Right lobe of liver (tissue), 6 donors: Measurements from ENCODE around the gene OAS1. TPM values are rescaled to one million over a fixed set of nuclear protein-coding genes. Genes with fewer than 3 reads are reported as not detected.

Source experiments
- ATAC-seq, 4 donors: fragments of 200-7000 bp; cut with Tn5 transposase; one replicate each; pipeline ENCODE4 v1.9.1; 2020; ENCODE audit warnings: mild to moderate bottlenecking in 4 of 4, moderate library complexity in 4 of 4
- DNase-seq, 3 donors: peaks; one replicate each; pipeline ENCODE4 v3.0.0-alpha.2; 2020
- H3K27ac ChIP-seq, 3 donors: fragments of 200-600 bp; one replicate each; pipeline ENCODE4 v1.8.0; 2022
- H3K27me3 ChIP-seq, 2 donors: fragments of 200-600 bp; one replicate each; pipeline ENCODE4 v1.8.0; 2022
- H3K36me3 ChIP-seq, 4 donors: fragments of 200-600 bp; sonication (generic) in 1 of 4; one replicate each; pipeline versions ENCODE4 v1.5.1 to v1.8.0; 2017 to 2022; ENCODE audit warnings: control low read depth in 1 of 4
- H3K4me1 ChIP-seq, 4 donors: fragments of 200-600 bp; sonication (generic) in 1 of 4; one replicate each; pipeline versions ENCODE4 v1.5.1 to v1.8.0; 2017 to 2022; ENCODE audit warnings: control low read depth in 1 of 4
- H3K4me3 ChIP-seq, 3 donors: fragments of 200-600 bp; one replicate each; pipeline ENCODE4 v1.8.0; 2022
- H3K9me3 ChIP-seq, 4 donors: fragments of 200-600 bp; sonication (generic) in 1 of 4; one replicate each; pipeline versions ENCODE4 v1.5.1 to v1.8.0; 2017 to 2022; ENCODE audit warnings: control low read depth in 1 of 4
- CTCF ChIP-seq, 4 donors: fragments of 200-600 bp in 3 of 4; fragments of 450-650 bp in 1 of 4; IDR thresholded peaks; one replicate each; pipeline versions ENCODE4 v1.5.1 to v1.8.0; 2016 to 2022; ENCODE audit warnings: antibody characterized with exemption in 4 of 4, mild to moderate bottlenecking in 2 of 4
- POLR2A ChIP-seq: fragments of 450-650 bp; IDR thresholded peaks from one replicate; pipeline ENCODE4 v1.6.1; 2017; ENCODE audit warnings: antibody characterized with exemption, mild to moderate bottlenecking
- WGBS: methylation state at CpG from one replicate; pipeline ENCODE4 v1.1.6; 2018; ENCODE audit warnings: low coverage, low lambda C conversion rate; ENCODE audit not compliant: insufficient coverage; ENCODE audit errors: missing lambda C conversion rate; 5-methylcytosine and 5-hydroxymethylcytosine counted together
- intact Hi-C, 2 donors: fragments of 100-400 bp; cut with DNase I; formaldehyde crosslinking; loops; one replicate each; pipeline versions ENCODE4 v1.11.2 to v1.14.1; 2022
- total RNA-seq, 6 experiments: library from RNA; depleted of rRNA in 2 of 6; stranded (reverse); fragments of >200 nt in 2 of 6; fragmentation: NEBNext Ultra II Directional in 3 of 6; extraction: Animal tissue kit (Norgen Biotek cat#: 25700) in 3 of 6; gene quantifications; one replicate each; pipeline versions ENCODE4 v1.1.0 to v1.2.4, GENCODE V29; 2016 to 2023
- donor health status: DM: no; HTN: yes; CAD: no.
- donor health status: DM: no; HTN: no; CAD: no.
- donor health status: DM: no; HTN: no; CAD: no.
- donor health status: DM: no; HTN: yes; CAD: no.
- donor health status: DM: no; HTN: yes; CAD: no.

The OAS1 gene
- total RNA-seq, 6 experiments from 2014 or later, result 19.2 to 23.0 (median 22.5) TPM

- WGBS, result 63% methylated on average over 1 of the region's 2 CpGs
- peaks cover 0 to 9% (median 3%) of the 10 kb centered on the region in 4 donors for H3K4me1 ChIP-seq
- intact Hi-C loops, result no loop called here
These were observed 21.2 kb downstream of the OAS1 start for GRCh38 chr12:112927925-112928324.

GRCh38 chr12:112928978-112929377 lies 22.2 kb downstream of the OAS1 start:
- no CpG with 5 or more reads among the region's 1 CpG for WGBS
- no peak for TF ChIP-seq POLR2A
- TF ChIP-seq CTCF (IDR thresholded peaks at IDR 0.05), result peak in 1 of 4 donors; percentile 17
- H3K36me3 ChIP-seq, result no peaks in the 10 kb centered on the region
- no peak overlapping the region for H3K27ac ChIP-seq
- H3K4me1 ChIP-seq, result peaks cover 0 to 9% (median 3%) of the 10 kb centered on the region in 4 donors
- ATAC-seq (no peak), DNase-seq (no peak)
- H3K27me3 ChIP-seq, result no peaks in the 10 kb centered on the region
- H3K9me3 ChIP-seq, result no peaks in the 10 kb centered on the region
- intact Hi-C loops, result no loop called here
- H3K4me3 ChIP-seq, result no peak overlapping the region

More at GRCh38 chr12:112927925-112928324, 21.2 kb downstream of the OAS1 start:
- no peak for ATAC-seq
- Histone ChIP-seq H3K27me3 (no peaks in the 10 kb centered on the region), H3K4me3 (no peak overlapping the region), H3K9me3 (no peaks in the 10 kb centered on the region), H3K27ac (no peak overlapping the region), H3K36me3 (no peaks in the 10 kb centered on the region)
- no peak for DNase-seq
- TF ChIP-seq POLR2A (no peak), CTCF (IDR thresholded peaks at IDR 0.05) (no peak)

- no peaks in the 10 kb centered on the region for H3K36me3 ChIP-seq
- no peaks in the 10 kb centered on the region for H3K27me3 ChIP-seq
- no peaks in the 10 kb centered on the region for H3K9me3 ChIP-seq
- WGBS, result 94% methylated on average over 2 of the region's 3 CpGs
- no peak overlapping the region for H3K4me3 ChIP-seq
- TF ChIP-seq CTCF (IDR thresholded peaks at IDR 0.05), result no peak
- no peak for TF ChIP-seq POLR2A
- DNase-seq (no peak), ATAC-seq (no peak)
- no peak overlapping the region for H3K27ac ChIP-seq
- intact Hi-C loops, result no loop called here
- peaks cover 0 to 9% (median 3%) of the 10 kb centered on the region in 4 donors for H3K4me1 ChIP-seq
These were observed 23.0 kb downstream of the OAS1 start for GRCh38 chr12:112929715-112930114.

- Histone ChIP-seq H3K36me3 (no peaks in the 10 kb centered on the region), H3K4me3 (no peak overlapping the region), H3K9me3 (no peaks in the 10 kb centered on the region), H3K27me3 (no peaks in the 10 kb centered on the region), H3K4me1 (peaks cover 0 to 5% (median 2%) of the 10 kb centered on the region in 4 donors), H3K27ac (no peak overlapping the region)
- WGBS, result no CpG with 5 or more reads among the region's 2 CpGs
- intact Hi-C loops, result no loop called here
- DNase-seq, result no peak
- no peak for ATAC-seq
- TF ChIP-seq POLR2A (no peak), CTCF (IDR thresholded peaks at IDR 0.05) (no peak)
These were observed 23.6 kb downstream of the OAS1 start for GRCh38 chr12:112930350-112930749.
